HuH-7.5 (cell line): ENCODE results near the gene TBC1D10A.

Experiments
- DNase-seq: peaks from one replicate; pipeline ENCODE4 v3.0.0; 2011; ENCODE audit warnings: low spot score

TBC1D10A gene

DNA sequence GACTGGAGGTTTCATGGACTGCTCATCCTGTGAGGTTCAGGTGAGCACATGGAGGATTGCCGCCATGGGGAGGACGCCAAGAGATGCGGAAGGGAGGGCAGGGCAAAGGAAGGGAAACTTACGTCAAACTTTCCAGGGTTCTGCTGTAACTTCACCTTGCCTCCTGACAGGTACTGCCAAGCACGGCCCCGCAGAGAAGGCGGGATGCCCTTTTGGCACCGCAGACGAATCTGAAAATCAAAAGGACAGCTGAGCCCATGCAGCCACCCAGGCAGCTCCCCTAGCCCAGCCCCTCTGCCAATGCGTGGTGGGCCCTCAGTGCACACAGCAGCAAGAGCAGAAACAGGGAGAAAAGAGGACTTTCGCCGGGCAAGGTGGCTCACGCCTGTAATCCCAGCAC lies 27.4 kb downstream of the TBC1D10A start:
- no peak for DNase-seq

DNA sequence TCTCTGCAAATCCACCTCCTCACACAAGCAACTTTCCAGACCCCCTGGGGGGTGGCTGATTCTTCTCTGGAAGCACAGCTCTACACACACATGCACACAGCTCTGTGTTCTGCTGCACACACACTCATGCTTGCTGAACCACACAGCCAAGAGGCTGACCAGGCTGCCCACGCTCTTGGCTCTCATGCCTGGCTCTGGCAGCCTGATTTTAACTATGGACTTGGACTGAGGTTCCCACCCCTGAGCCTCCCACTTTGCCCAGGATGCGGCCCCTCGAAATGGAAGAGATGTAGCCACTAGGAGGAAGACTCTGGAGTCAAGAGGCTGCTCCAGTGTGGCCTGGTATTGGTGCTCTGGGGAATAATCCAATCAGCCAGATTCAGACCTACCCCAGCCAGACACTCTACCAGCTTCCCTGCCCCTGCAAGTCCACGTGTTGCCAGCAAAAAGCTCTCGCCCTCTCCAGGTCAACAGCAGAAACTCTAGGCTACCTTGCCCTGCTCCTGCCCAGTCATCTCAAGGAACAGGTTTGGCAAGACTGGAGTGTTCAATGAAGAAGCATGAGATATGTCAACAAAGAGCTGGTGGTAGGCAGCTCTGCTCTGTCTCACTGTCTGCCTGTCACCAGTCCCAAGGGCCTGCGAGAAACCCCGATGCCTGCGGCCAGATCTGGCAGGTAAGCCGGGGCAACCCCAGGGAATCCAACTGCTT lies 28.6 kb downstream of the TBC1D10A start:
- no peak for DNase-seq

DNA sequence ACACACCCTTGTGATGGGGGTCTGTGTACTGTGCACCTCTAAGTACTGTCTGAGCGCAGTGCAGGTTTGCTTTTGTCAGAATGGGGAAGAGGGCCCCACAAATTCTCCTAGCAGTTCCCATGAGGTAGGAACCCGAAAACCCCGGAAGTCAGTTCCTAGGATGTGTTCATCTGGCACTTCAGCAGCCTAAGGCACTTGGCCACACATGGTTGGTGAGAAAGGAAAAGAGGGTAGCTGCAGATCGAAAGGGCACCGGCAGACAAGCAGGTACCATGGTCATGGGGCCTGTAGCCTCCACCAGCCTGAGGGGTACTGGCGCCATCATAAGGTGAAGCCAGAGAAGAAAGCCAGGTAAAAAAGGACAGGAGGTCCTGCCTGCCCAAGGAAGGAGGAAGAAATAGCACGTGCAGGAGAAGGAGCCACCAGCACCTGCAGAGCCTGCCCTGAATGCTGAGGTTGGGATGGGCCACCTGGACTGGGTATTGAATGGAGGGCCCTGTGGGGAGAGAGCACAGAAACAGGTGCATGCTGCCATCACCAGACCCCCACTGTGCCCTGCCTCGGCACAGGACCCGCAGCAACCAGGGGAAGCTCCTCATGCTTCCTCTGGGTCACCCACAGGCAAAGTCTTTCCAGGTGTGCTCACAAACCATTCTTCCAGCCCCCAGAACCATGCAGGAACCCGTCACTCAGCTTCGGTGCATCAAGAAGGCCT lies 29.3 kb downstream of the TBC1D10A start:
- no peak for DNase-seq

DNA sequence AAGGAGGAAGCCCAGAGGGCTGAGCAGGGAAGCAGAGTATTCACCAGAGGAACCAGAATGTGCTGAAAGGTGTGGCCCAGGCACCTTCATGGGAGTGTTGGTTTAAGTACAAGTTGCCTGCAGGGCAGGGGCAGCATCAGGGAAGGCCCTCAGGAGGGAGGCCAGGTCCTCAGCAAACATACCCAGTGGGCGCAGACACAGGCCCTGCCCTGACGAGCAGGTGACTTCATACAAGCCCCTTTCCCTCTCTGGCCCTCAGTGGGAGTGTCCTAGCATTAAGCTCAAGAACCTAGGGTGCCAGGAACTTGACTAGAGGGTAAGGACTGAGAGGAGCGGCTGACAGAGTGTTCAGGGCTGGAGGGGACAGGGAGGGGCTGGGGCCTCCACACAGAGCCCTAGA lies 29.9 kb downstream of the TBC1D10A start:
- no peak for DNase-seq

DNA sequence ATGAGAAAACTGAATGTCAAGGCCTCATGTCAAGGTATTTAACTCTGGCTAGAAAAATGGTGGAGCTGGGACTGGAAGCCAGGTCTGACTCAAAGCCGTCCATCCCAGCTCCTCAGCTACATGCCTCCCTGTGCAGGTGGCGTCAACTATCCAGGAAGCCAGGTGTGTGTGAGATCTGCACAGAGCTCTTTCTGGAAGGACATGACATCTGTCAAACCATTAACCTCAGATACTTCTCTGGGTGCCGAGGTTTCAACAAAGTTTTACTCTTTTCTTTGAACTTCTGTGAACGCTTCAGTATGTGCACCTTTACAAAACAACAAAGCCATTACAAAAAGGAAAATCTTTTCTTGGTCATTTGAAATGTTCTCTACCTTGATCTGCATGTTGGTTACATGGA lies 30.4 kb downstream of the TBC1D10A start:
- no peak for DNase-seq

DNA sequence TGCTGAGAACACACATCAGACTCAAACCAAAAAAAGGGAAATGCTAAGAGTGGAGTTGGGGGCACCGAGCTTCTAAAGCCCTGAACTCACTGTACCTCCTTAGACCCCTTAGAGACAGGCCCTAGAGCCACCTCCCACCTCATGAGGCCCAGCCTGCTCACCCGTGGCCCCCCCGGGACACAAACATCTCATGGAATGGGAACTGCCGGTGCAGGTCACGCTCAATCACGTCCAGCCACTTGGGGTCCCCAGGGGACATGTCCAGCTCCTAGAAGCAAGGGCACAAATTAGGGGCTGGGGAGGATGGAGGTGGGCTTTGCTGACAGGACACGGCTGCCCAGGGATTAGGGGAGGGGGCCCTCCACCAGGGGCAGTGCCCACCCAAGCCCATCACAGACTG lies 31.2 kb downstream of the TBC1D10A start:
- DNase-seq = no peak

DNA sequence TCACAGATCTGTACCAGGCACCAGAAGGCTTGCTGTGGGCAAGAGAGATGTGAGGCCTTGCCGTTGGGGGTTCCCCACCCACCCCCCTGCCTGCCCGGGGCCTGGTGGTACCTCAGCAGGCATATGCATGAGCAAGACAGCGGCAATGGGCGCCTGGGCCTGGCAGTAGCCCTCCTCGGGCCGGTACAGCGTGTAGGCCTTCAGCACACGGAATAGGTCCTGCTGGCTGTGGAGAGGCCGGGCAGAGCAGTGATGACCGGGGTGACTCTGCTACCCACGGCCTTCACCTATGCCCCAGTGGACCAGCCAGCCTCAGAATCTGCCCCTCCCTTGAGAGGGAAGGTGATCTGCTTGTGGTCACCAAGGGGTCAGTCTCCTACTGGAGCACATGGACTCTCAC lies 31.9 kb downstream of the TBC1D10A start:
- DNase-seq = no peak

DNA sequence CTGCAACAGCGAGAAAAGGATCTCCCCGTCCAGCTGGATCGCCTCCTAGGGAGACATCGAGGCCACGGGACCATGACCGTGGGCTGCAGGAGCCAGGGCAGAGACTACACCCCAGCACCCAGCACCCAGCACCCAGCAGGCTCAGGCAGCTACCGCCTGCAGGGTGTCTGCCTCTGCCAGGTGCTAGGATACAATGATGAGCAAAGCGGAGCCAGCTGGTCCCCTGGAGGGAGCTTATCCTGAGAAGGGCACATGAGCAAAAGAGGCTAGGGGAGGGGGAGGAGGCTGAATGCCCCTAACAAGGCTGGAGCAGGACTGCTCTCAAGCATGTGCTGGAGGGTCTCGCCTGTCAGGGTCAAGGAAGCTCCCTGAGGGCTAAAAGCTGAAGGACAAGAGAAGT lies 32.7 kb downstream of the TBC1D10A start:
- DNase-seq = no peak

DNA sequence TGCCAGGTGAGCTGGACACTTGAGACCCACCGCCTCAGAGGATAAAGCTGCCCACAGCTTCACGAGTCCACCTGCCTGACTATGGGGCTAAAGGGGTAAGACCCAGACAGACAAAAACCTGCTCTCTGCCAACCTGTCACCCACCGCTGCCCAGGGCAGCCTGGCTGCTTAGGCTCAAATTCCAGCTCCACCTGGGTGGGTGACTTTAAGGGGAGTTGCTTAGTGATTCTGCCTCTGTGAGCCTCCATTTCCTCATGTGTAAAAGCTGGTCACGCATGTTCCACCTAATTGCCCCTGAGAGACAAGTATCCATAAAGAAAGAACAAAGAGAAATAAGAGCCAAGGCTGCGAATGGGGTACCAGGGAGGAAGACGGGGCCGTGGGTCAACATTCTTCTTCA lies 33.7 kb downstream of the TBC1D10A start:
- no peak for DNase-seq

DNA sequence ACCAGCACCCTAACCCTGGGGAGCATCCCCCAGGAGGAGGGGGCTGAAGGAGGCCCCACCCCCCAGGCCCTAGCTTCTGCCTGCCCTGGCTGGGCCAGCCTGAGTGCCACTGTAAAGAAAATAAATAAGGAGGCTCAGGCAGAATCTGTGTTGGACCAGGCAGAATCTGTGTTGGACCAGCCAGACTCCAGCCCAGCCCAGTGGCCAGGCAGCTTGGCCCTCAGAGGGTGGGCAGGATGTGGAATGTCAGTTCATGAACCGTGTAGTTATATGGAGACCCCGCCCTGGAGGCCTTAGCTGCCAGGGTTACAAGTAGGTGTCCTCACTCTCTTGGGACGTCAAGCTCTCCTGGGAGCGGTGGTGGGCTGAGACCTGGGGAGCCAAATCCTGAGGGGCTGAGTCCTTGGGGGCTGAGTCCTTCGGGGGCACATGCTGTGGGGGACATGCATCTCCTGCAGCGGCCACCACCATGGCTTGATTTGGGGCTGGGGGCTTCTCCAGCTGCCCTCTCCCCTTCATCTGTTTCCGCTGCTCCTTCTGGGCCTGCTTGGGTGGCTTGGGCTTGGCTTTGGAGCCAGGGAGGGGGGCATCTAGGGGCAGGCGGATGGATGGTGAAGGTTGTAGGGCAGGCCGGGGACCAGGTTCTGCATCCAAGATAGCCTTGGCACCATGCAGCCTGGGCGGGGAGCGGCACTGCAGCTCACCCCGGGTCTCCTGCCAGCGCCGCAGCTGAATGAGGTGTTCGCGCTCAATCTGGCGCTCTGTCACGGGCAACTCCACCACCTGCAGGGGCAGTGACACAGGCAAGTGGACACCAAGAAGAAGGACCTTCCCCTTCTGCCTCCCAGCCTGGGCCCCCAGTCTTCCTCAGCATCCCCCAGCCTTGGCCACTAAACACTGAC lies 34.4 kb downstream of the TBC1D10A start:
- DNase-seq = no peak

DNA sequence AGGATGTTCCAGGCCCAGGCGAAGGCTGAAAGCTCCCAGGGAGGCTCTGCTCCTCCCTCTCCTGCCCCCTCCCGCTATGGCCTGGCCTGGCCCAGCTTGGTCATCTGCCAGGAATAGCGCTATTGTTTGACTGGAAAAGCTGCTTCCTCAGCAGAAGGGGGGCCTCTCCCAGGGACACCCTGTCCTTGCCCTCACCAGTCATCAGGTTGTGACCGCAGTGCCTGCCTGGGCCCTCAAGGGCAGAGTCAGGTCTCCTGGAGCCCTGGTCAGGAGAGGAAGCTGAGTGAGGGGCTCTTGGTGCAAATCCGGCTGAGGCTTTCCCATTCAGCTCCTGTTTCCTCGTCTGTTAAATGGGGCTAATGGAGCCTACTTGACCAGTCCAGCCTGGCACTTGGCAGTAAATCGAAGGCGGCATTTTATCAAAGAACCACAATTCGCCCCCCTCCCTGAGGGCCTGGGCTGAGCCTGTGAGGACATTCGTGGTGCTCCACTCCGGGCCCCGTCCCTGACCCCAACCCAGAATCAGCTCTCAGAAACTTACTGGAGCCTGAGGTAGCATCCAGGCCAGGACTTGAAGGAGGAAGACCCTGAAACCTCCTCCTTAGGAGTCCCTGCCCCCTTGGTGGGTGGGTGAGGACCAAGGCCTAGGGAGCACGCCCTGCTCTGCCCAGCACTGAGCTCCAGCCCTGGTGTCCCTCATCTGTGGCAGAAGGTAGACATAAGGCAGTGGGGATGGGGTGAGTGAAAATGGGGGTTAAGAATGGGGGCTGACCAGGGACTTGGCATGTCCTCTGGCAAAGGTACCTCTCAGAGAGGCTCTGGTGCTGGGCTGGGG lies 35.5 kb downstream of the TBC1D10A start:
- no peak for DNase-seq

DNA sequence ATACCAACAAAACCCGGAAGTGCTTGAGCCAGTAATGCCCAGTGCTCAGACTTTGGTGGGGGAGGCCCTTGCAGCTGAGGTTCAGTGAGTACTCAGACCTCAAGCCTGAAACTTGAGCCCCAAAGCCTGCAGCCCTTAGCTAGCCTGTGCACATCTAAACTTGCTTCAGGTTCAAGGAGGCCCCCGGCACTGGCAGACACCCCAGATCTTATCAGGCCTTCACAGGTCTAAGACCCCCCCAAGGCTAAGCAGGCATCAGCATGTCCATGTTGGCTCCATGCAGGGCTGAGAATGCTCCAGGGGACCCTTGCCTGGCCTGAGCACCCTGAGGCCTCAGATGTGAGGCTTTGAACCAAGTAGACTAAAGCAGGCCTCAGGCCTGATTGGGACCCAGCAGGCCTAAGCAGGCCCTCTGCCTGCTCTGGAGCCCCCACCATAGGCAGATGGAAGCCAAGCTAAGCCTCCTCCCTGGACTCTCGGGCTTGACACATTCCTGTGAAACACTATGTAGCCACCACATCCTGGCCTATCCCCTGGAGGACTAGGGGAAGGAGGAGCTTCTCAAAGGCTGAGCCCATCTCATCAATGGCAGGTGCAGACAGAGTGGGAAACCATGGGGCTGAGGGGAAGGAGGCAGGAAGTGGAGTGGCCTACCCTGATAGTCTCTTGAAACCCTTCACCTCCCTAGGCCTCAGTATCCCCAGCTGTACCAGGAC lies 36.2 kb downstream of the TBC1D10A start:
- no peak for DNase-seq

DNA sequence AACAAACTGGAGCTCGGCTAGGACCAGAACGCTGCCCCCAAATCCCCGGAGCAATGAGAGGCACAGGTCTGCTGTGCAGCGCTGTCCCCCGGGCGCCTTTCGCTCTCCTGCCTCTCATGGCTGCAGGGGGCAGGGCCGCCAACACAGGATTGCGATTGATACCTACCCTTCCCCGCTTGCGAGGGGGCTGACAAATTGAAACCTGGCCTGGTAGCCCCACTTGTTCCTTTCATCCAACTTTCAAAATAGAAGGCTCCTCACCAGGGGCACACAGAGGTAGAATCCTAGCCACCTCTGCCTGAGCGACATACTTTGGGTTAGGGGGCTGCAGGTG lies 36.8 kb downstream of the TBC1D10A start:
- no peak for DNase-seq

DNA sequence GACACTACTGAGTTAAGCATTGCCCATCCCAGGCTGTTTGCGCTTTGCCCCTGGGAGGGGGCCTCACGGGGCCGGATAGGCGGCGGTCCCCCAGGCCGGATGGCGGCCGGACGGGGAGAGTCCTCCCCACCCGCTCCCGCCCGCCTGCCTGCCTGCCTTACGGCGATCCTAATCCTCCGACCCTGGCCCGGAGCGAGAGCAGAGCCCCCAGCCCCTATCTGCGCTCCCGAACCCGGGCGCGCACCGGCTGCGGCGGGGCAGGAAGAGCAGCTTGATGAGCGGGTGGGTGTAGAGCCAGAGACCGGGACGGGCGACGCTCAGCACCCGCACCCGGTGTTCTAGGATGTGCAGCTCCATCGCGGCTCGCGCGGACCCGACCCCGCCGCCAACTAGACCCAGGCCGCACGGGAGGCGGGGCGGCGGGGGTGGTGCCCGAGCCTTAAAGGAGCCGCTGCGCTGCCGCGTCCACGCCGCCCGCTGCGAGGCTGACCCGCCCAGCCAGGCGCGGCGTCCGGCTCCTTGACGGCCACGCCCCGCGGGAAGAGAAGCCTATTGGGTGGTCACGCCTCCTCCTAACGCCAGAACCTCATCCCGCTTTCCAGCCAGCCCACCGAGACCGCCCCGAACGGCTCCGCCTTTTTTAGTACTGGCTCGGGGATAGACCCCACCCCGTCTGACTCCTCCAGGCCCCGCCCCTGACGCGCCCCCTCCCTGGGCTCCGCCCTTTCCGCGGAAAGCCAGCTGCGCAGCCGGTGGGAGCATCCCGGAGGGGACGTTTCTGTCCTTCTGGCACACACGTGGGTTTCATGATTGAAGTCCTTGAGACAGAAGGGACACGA lies 37.4 kb downstream of the TBC1D10A start, which contains the start of gene CASTOR1:
Gene CASTOR1, minus strand, starts transcription at position 365 of the 839 bp plus-strand sequence. Its CDS starts 8 bp downstream, at position 357.
- peak; percentile 97 for DNase-seq

DNA sequence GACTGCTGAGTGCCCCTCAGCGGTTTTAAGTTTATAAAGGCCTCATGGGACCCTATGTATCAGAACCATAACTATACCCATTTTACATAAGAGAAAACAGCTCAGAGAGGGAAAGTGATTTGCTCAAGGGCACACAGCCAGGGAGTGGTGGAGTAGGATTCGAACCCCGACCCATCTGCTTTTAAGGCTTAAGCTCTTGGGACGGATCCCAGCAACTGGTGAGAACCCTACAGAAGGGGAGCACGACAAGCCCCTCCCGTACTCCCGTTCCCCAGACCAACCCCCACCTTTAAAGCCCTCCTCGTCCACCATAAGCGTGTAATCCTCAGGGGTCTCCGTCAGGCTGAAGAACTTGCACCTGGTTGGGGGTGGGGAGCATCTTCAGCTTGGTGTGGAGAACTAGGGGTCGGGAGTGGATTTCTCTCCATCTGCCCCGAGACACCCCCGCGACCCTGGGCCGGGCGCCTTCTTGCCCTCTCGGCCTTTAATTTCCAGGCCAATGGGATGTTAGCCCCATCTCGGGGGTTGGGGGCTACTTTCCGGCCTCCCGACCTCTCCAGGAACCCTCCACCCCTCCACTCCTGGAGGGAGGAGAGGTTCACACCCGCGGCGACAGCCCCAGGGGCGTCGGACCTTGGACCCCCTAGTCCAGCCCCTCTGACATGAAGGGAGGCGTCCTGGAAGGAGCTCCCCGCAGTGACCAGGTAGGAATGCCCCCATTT lies 38.2 kb downstream of the TBC1D10A start:
- DNase-seq = no peak

DNA sequence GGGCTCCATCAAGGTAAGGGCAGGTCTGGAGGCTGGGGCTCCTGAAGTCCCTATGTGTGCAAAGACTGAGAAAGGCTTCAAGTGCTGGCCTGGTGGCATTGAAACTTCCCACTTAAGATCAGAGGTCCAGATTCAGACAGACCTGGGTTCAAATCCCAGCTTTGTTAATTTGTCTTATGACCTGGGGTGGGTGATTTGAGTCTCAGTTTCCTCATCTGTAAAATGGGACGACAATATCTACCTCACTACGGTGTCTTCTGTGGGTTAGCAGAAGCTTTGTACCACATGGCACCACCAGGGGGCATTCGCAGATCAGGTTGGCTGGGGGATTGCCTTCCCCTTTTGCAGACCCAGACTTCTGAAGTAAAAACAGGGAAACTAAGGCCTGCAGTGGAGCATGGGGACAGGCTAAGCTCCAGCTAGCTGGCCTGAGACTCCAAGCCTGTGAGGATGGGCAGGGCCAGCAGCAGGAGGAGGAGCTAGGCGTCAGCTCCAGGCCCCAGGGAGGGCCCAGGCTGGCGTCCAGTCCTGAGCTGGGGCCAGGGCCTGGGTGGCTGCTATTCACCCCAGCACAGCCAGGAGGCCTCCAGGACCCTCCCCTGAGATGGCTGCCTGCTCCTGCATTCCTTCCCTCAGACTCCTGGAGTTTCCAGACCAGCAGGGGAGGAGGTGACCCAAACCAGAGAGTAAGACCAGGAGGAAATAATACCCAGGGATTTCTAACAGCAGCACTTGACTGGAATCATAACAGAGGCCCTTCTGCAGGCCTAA lies 38.9 kb downstream of the TBC1D10A start:
- peak; percentile 87 for DNase-seq

DNA sequence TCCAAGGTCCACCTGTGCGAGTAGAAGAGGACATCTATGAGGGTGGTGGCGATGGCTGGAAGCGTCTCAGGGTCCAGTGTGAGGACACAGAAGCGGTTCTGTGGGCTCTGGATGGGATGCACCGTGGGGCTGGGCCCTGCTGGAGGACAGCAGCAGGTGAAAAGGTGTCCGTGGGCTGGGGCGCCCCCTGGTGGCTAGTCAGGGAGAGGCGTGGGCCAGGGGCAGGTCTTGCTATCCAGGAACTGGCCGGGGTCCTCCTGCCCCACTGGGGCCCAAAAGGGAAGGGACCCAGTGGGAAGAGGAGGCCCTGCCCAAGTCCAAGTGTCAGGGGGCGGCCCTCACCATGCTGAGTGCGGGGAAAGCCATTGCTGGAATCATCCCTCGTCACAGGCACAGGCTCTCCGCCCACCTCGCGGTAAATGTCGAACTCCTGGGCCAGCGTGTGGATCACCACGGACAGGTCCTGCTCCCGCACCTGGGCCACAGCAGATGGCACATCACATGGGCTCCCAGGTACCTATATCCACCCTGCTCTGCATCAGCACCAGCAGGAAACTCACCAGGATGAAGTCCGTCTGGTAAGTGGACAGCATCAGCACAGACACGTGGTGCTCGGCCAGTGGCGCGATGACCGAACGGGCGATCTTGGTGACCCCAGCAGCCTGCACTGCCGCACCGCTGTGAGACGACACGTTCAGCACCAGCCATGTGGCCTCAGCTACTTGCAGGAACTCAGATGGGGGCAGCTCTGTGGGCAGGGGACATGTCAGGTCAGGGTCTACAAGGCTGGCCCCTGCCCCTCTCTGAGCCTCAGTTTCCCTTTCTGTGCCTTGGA lies 39.7 kb downstream of the TBC1D10A start:
- DNase-seq = peak; percentile 78

DNA sequence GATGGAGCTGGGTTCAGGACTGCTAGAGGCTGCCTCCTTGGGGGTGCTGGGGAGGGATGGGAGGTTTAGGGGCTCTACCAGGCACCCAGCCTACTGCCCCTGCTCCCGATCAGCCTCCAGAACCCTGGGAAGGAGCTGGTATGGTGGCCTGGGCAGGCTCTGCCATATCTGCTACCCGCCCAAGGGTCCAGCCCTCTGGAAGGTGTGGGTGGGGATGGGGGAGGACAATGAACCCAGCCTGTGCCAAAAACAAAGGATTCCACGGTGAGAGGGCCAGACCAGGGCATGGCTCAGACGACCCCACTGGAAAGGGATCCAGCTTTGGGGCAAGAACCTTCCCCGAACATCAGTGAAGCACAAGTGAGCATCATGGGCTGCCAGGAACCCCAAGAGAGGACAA lies 40.4 kb downstream of the TBC1D10A start:
- no peak for DNase-seq
